Loucy (cell line): ENCODE data around the gene CACHD1.

Experiments used
- EZH2phosphoT487 ChIP-seq: fragments of 200-600 bp; IDR thresholded peaks from 2 replicates; pipeline ENCODE4 v1.6.1; 2018; ENCODE audit warnings: antibody characterized with exemption, mild to moderate bottlenecking, moderate library complexity, borderline replicate concordance
- TF ChIP-seq, protein P1 (sequence below): fragments of 200-600 bp; sonication (generic); conservative IDR thresholded peaks from 2 replicates; pipeline ENCODE4 v1.5.1; 2014; ENCODE audit warnings: mild to moderate bottlenecking, antibody characterized with exemption, low read length

DNA sequence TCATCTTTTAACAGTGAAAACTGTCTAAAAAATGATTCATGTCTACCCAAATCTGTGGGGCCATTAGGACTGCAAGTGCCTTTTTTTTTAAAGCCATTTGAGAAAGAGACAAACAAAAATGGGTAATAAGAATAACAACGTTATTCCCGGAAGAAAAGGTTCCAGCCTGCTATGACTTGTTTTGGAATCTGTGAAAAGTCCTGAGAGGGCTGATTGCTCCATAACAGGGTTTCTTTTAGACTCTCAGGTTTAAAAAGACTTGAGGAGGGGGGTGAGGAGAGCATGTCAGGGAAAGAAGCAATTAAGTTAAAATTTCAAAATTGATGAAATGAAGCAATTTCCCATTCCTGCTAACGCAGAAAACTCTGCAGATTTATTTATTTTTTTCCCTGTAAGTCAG, 56.4 kb downstream of the CACHD1 start:
- TF ChIP-seq, protein P1, sequence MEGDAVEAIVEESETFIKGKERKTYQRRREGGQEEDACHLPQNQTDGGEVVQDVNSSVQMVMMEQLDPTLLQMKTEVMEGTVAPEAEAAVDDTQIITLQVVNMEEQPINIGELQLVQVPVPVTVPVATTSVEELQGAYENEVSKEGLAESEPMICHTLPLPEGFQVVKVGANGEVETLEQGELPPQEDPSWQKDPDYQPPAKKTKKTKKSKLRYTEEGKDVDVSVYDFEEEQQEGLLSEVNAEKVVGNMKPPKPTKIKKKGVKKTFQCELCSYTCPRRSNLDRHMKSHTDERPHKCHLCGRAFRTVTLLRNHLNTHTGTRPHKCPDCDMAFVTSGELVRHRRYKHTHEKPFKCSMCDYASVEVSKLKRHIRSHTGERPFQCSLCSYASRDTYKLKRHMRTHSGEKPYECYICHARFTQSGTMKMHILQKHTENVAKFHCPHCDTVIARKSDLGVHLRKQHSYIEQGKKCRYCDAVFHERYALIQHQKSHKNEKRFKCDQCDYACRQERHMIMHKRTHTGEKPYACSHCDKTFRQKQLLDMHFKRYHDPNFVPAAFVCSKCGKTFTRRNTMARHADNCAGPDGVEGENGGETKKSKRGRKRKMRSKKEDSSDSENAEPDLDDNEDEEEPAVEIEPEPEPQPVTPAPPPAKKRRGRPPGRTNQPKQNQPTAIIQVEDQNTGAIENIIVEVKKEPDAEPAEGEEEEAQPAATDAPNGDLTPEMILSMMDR, result no peak
- TF ChIP-seq EZH2phosphoT487, result no peak
